Measurements from ENCODE around the gene GTF2I. TPM values are rescaled to one million over a fixed set of nuclear protein-coding genes. Genes with fewer than 3 reads are reported as not detected.
"Not testable (repeated sequence)": the region's sequence is repeated elsewhere in the genome, so short reads cannot be mapped to it uniquely, and the experiment has no call there.

Gene GTF2I
- polyA plus RNA-seq, 1 donor = 195 TPM

DNA sequence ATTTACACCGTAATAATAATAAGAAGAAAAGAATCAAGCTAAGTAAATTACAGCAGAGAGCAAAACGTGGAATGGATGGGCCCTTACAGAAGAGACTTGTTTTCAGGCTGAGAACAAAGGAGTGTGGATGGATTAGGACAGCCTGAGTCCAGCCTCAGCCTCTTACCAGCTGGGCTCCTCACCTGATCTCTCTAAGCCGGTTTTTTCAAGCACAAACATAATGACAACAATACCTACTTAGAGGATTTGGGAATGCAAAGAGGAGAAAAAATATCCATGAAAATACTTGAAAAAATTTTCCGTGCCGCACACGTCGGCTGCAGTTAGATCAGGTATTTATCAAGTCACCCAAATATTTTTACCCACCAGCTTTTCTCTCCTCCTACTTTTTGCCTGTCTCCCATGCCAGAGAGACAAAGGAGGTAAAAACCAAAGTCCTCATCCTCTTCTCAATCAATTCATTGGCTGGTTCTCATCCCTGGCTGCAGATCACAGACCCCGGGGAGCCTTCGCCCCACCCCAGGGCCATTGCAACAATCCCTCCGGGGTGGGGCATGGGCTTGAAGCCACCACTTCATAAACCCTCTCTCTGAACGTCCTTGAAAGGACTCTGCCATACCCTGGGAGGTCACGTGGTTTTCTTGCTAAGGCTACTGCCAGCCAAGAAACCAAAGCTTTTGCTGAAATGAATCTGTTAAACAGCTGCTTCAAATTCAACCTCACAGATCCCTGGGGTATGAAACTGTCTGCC lies 29.7 kb upstream of the GTF2I start:
- Histone ChIP-seq H3K4me1 (ENCODE audit: control insufficient read depth, insufficient read depth, low read length) (peaks cover 7% of the 10 kb centered on the region), H3K27ac (ENCODE audit: low read length) (no peak overlapping the region), H3K9me3 (ENCODE audit: control insufficient read depth, low read depth, low read length) (no peaks in the 10 kb centered on the region), H3K27me3 (ENCODE audit: control insufficient read depth, insufficient read depth, low read length) (no peaks in the 10 kb centered on the region), H3K4me3 (ENCODE audit: low read length) (no peak overlapping the region), H3K36me3 (ENCODE audit: control insufficient read depth, insufficient read depth, low read length) (no peaks in the 10 kb centered on the region)
- DNase-seq = peak in 1 of 2 donors; percentile 70
- 0% methylated on average over 1 of the region's 12 CpGs for WGBS (ENCODE audit: insufficient coverage, low lambda C conversion rate)

- no peak overlapping the region for H3K27ac ChIP-seq (ENCODE audit: low read length)
- no peaks in the 10 kb centered on the region for H3K27me3 ChIP-seq (ENCODE audit: control insufficient read depth, insufficient read depth, low read length)
- no peak overlapping the region for H3K4me3 ChIP-seq (ENCODE audit: low read length)
- H3K9me3 ChIP-seq (ENCODE audit: control insufficient read depth, low read depth, low read length) = no peaks in the 10 kb centered on the region
- H3K36me3 ChIP-seq (ENCODE audit: control insufficient read depth, insufficient read depth, low read length) = no peaks in the 10 kb centered on the region
- WGBS (ENCODE audit: insufficient coverage, low lambda C conversion rate) = no CpG with 5 or more reads among the region's 8 CpGs
- no peak for DNase-seq
- peaks cover 18% of the 10 kb centered on the region for H3K4me1 ChIP-seq (ENCODE audit: control insufficient read depth, insufficient read depth, low read length)
These were observed 25.0 kb upstream of the GTF2I start for GRCh38 chr7:74632505-74632904.

- peaks cover 10% of the 10 kb centered on the region for H3K4me1 ChIP-seq (ENCODE audit: control insufficient read depth, insufficient read depth, low read length)
- peak in 1 of 2 donors; percentile 52 for DNase-seq
- H3K27me3 ChIP-seq (ENCODE audit: control insufficient read depth, insufficient read depth, low read length) = no peaks in the 10 kb centered on the region
- no CpG with 5 or more reads among the region's 9 CpGs for WGBS (ENCODE audit: insufficient coverage, low lambda C conversion rate)
- no peaks in the 10 kb centered on the region for H3K9me3 ChIP-seq (ENCODE audit: control insufficient read depth, low read depth, low read length)
- H3K27ac ChIP-seq (ENCODE audit: low read length) = peak overlapping the region; percentile 67
- H3K4me3 ChIP-seq (ENCODE audit: low read length) = no peak overlapping the region
- H3K36me3 ChIP-seq (ENCODE audit: control insufficient read depth, insufficient read depth, low read length) = no peaks in the 10 kb centered on the region
These were observed 24.0 kb upstream of the GTF2I start for GRCh38 chr7:74633451-74633921.

GRCh38 chr7:74637745-74638144 lies 19.8 kb upstream of the GTF2I start:
- no peak for DNase-seq
- no CpG with 5 or more reads among the region's 7 CpGs for WGBS (ENCODE audit: insufficient coverage, low lambda C conversion rate)

GRCh38 chr7:74650055-74650454 lies 7.5 kb upstream of the GTF2I start:
- not testable (repeated sequence) for H3K9me3 ChIP-seq (ENCODE audit: control insufficient read depth, low read depth, low read length); H3K27ac ChIP-seq (ENCODE audit: low read length); H3K4me3 ChIP-seq (ENCODE audit: low read length); H3K27me3 ChIP-seq (ENCODE audit: control insufficient read depth, insufficient read depth, low read length); H3K36me3 ChIP-seq (ENCODE audit: control insufficient read depth, insufficient read depth, low read length)
- H3K4me1 ChIP-seq (ENCODE audit: control insufficient read depth, insufficient read depth, low read length) = peaks cover 12% of the 10 kb centered on the region
- peak; percentile 64 to 82 for DNase-seq
- no CpG with 5 or more reads among the region's 11 CpGs for WGBS (ENCODE audit: insufficient coverage, low lambda C conversion rate)

More at GRCh38 chr7:74637745-74638144, 19.8 kb upstream of the GTF2I start:
- no peaks in the 10 kb centered on the region for H3K27me3 ChIP-seq (ENCODE audit: control insufficient read depth, insufficient read depth, low read length)
- H3K9me3 ChIP-seq (ENCODE audit: control insufficient read depth, low read depth, low read length) = no peaks in the 10 kb centered on the region
- no peak overlapping the region for H3K27ac ChIP-seq (ENCODE audit: low read length)
- H3K4me1 ChIP-seq (ENCODE audit: control insufficient read depth, insufficient read depth, low read length) = peaks cover 10% of the 10 kb centered on the region
- H3K36me3 ChIP-seq (ENCODE audit: control insufficient read depth, insufficient read depth, low read length) = no peaks in the 10 kb centered on the region
- H3K4me3 ChIP-seq (ENCODE audit: low read length) = no peak overlapping the region

DNA sequence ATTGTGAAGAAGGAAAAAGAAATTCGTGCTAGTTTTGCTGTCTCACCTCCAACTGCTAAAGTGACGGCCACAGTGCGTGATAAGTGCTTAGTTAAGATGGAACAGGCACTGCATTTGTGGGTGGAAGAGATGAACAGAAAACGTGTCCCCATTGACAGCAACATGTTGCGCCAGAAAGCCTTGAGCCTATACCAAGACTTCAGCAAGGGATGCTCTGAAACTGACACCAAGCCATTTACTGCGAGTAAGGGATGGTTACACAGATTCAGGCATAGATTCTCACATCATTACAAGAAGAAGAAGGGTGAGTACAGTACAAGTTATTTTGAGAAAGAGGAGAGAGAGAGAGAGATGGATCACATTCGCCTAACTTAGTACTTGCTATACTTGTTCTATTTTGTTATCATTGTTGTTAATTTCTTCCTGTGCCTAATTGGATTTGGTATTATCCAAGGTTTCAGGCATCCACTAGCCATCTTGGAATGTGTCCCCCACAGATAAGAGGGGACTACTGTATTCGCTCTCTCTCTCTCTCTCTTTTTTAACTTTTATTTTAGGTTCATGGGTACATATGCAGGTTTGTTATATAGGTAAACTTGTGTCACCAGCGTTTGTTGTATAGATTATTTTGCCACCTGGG lies 6.9 kb upstream of the GTF2I start:
- DNase-seq; H3K9me3 ChIP-seq (ENCODE audit: control insufficient read depth, low read depth, low read length); H3K27me3 ChIP-seq (ENCODE audit: control insufficient read depth, insufficient read depth, low read length); H3K36me3 ChIP-seq (ENCODE audit: control insufficient read depth, insufficient read depth, low read length); H3K4me3 ChIP-seq (ENCODE audit: low read length); H3K27ac ChIP-seq (ENCODE audit: low read length): not testable (repeated sequence)
- peaks cover 16% of the 10 kb centered on the region for H3K4me1 ChIP-seq (ENCODE audit: control insufficient read depth, insufficient read depth, low read length)
- 93% methylated on average over 2 of the region's 9 CpGs for WGBS (ENCODE audit: insufficient coverage, low lambda C conversion rate)

DNA sequence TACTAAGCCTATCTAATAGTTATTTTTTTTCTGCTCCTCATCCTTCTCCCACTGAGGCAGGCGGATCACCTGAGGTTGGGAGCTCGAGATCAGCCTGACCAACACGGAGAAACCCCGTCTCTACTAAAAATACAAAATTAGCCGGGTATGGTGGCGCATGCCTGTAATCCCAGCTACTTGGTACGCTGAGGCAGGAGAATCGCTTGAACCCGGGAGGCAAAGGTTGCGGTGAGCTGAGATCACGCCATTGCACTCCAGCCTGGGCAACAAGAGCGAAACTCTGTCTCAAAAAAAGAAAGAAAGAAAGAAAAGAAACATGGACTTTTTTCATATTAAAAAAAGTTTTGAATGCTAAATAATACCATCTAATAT lies 6.4 kb upstream of the GTF2I start:
- not testable (repeated sequence) for H3K4me3 ChIP-seq (ENCODE audit: low read length); DNase-seq; H3K36me3 ChIP-seq (ENCODE audit: control insufficient read depth, insufficient read depth, low read length); H3K27me3 ChIP-seq (ENCODE audit: control insufficient read depth, insufficient read depth, low read length); H3K27ac ChIP-seq (ENCODE audit: low read length); H3K9me3 ChIP-seq (ENCODE audit: control insufficient read depth, low read depth, low read length)
- WGBS (ENCODE audit: insufficient coverage, low lambda C conversion rate) = no CpG with 5 or more reads among the region's 12 CpGs
- H3K4me1 ChIP-seq (ENCODE audit: control insufficient read depth, insufficient read depth, low read length) = peaks cover 21% of the 10 kb centered on the region

- no CpG with 5 or more reads among the region's 11 CpGs for WGBS (ENCODE audit: insufficient coverage, low lambda C conversion rate)
- peak; percentile 75 to 88 for DNase-seq
- no peaks in the 10 kb centered on the region for H3K27me3 ChIP-seq (ENCODE audit: control insufficient read depth, insufficient read depth, low read length)
These were observed 3.8 kb upstream of the GTF2I start for GRCh38 chr7:74653686-74654181.

DNA sequence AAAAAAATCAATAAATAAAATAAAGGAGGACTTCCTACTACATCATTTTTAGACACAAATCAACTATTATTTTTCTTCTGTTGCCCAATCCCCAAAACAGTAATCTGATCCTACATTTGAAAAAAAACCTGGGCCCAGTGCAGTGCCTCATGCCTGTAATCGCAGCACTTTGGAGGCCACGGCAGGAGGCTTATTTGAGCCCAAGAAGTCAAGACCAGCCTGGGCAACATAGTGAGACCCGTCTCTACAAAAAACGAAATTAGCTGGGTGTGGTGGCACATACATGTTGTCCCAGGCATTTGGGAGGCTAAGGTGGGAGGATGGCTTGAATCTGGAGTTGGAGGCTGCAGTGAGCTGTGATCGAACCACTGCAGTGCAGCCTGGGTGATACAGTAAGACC lies 2.7 kb upstream of the GTF2I start:
- Histone ChIP-seq H3K27me3 (ENCODE audit: control insufficient read depth, insufficient read depth, low read length) (no peaks in the 10 kb centered on the region), H3K4me1 (ENCODE audit: control insufficient read depth, insufficient read depth, low read length) (peaks cover 28% of the 10 kb centered on the region), H3K4me3 (ENCODE audit: low read length) (no peak overlapping the region), H3K27ac (ENCODE audit: low read length) (no peak overlapping the region), H3K9me3 (ENCODE audit: control insufficient read depth, low read depth, low read length) (no peaks in the 10 kb centered on the region), H3K36me3 (ENCODE audit: control insufficient read depth, insufficient read depth, low read length) (no peaks in the 10 kb centered on the region)
- 100% methylated on average over 1 of the region's 5 CpGs for whole genome bisulfite sequencing (ENCODE audit: insufficient coverage, low lambda C conversion rate)
- DNase-seq = no peak

More at GRCh38 chr7:74653686-74654181, 3.8 kb upstream of the GTF2I start:
- Histone ChIP-seq H3K9me3 (ENCODE audit: control insufficient read depth, low read depth, low read length) (no peaks in the 10 kb centered on the region), H3K4me1 (ENCODE audit: control insufficient read depth, insufficient read depth, low read length) (peaks cover 24% of the 10 kb centered on the region), H3K36me3 (ENCODE audit: control insufficient read depth, insufficient read depth, low read length) (no peaks in the 10 kb centered on the region), H3K4me3 (ENCODE audit: low read length) (no peak overlapping the region), H3K27ac (ENCODE audit: low read length) (peak overlapping the region; percentile 71)

DNA sequence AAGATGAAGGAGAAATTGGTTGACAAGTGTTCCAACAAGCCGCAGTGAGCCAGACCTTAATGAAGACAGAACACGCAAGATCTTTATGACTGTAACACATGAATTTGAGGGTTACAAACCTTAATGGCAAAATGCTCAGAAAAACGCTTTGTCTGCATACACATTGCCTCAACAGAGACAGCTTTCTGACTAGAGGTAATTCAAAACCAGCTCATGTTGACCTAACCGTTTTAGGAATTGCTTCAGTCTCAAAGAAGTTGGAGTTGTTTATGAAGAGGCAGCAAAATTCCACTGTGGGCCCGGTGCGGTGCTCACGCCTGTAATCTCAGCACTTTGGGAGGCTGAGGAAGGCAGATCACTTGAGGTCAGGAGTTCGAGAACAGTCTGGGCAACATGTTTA lies 2.2 kb upstream of the GTF2I start:
- Histone ChIP-seq H3K36me3 (ENCODE audit: control insufficient read depth, insufficient read depth, low read length) (no peaks in the 10 kb centered on the region), H3K27ac (ENCODE audit: low read length) (no peak overlapping the region), H3K4me3 (ENCODE audit: low read length) (no peak overlapping the region), H3K27me3 (ENCODE audit: control insufficient read depth, insufficient read depth, low read length) (no peaks in the 10 kb centered on the region), H3K4me1 (ENCODE audit: control insufficient read depth, insufficient read depth, low read length) (peaks cover 33% of the 10 kb centered on the region), H3K9me3 (ENCODE audit: control insufficient read depth, low read depth, low read length) (no peaks in the 10 kb centered on the region)
- WGBS (ENCODE audit: insufficient coverage, low lambda C conversion rate) = no CpG with 5 or more reads among the region's 8 CpGs
- DNase-seq = no peak

All from large intestine (tissue), 3 donors.